SK-N-MC (cell line): ENCODE data around the gene COPS6.

Experiments
- DNase-seq: peaks from one replicate; pipeline ENCODE4 v3.0.0-alpha.2; 2011; ENCODE audit warnings: low read depth, low spot score
- H3K27ac ChIP-seq: fragments of 200-600 bp; sonication (generic); 2 replicates; pipeline ENCODE4 v1.5.1; 2016; ENCODE audit warnings: mixed run types
- H3K36me3 ChIP-seq: fragments of 200-600 bp; sonication (generic); 2 replicates; pipeline ENCODE4 v1.6.1; 2017; ENCODE audit warnings: antibody characterized with exemption, low read length, mixed read lengths; ENCODE audit not compliant: insufficient read depth
- H3K4me3 ChIP-seq: fragments of 200-600 bp; sonication (generic); 2 replicates; pipeline ENCODE4 v1.5.1; 2016
- H3K9ac ChIP-seq: fragments of 200-600 bp; sonication (generic); 2 replicates; pipeline ENCODE4 v1.8.0; 2017; ENCODE audit warnings: mixed run types, mixed read lengths; ENCODE audit not compliant: insufficient read length
- H3K9me3 ChIP-seq: fragments of 200-600 bp; sonication (generic); 2 replicates; pipeline ENCODE4 v1.6.1; 2017; ENCODE audit warnings: low read depth, mild to moderate bottlenecking, antibody characterized with exemption, low read length, moderate library complexity, mixed read lengths
- EZH2 ChIP-seq: fragments of 200-600 bp; sonication (generic); IDR thresholded peaks from one replicate; pipeline ENCODE4 v1.6.1; 2017; ENCODE audit warnings: antibody characterized with exemption
- FOXP2 ChIP-seq: optimal IDR thresholded peaks from 2 replicates; pipeline ENCODE3; 2011; ENCODE audit warnings: mild to moderate bottlenecking, moderate library complexity; ENCODE audit not compliant: insufficient read depth; ENCODE audit errors: extremely low read length, control extremely low read depth
- POLR2AphosphoS5 ChIP-seq: IDR thresholded peaks from 2 replicates; pipeline ENCODE4 v1.6.1; 2012; ENCODE audit warnings: mild to moderate bottlenecking, low read depth, low read length, borderline replicate concordance

COPS6 gene

GRCh38 chr7:100118388-100119071 is 29.8 kb downstream of the COPS6 start:
- DNase-seq = no peak
- TF ChIP-seq POLR2AphosphoS5 (no peak), FOXP2 (no peak), EZH2 (no peak)
- H3K27ac ChIP-seq = no peak overlapping the region; the same call in 1 of the 2 replicates
- peak overlapping the region; percentile 97 for H3K4me3 ChIP-seq
- no peaks in the 10 kb centered on the region for H3K9me3 ChIP-seq
- H3K36me3 ChIP-seq = peaks cover 7% of the 10 kb centered on the region; the same call in 1 of the 2 replicates
- peak overlapping the region; percentile 78 for H3K9ac ChIP-seq

DNA sequence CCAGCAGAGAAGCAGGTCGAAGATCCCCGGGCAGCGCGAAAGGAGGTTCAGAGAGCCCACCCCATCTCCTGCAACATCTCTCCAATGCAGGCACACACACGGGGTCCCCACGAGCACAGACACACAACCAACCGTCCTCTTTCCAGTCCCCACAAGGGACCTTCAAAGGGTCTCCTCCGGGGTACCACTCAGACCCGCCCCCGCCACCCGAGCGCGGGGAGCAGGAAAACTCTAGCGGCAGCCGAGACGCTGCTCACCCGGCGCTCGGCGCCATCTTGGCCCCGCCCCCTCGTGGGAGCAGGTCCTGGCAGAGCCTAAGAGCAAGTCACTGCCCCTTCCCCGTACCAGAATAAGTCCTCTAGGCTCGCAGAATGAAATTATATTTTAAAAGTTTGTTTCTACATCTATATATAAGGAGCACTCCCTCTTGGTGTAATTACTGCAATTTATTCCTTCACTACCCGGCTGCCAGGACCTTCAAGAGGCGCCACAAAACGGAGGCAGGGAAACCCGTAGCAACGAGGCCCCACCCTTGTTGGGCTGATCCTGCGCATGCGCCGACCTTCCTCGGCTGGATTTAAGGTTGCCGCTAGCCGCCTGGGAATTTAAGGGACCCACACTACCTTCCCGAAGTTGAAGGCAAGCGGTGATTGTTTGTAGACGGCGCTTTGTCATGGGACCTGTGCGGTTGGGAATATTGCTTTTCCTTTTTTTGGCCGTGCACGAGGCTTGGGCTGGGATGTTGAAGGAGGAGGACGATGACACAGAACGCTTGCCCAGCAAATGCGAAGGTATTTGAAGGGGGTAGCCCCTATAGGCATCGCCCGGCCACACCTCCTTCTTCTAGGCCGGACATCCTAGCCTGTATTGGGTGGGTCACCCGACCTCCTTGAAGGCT is 30.6 kb downstream of the COPS6 start, which contains the start of the genes CNPY4 and TAF6:
TSS of gene CNPY4 (plus strand) at position 563 of the 898 bp plus-strand sequence. CDS start at position 674, 111 bp downstream.
TSS of gene TAF6 (minus strand) at position 287 of the 898 bp plus-strand sequence. CDS start 5,149 bp downstream, outside the sequence.
- Histone ChIP-seq H3K9me3 (no peaks in the 10 kb centered on the region), H3K36me3 (peaks cover 2% of the 10 kb centered on the region; the same call in 1 of the 2 replicates), H3K9ac (peak within 1 kb of the TSS; percentile 78), H3K4me3 (peak within 1 kb of the TSS; percentile 97), H3K27ac (peak within 1 kb of the TSS; percentile 90)
- peak; percentile 92 for DNase-seq
- no peak for TF ChIP-seq FOXP2
- peak; percentile 85 for TF ChIP-seq POLR2AphosphoS5

DNA sequence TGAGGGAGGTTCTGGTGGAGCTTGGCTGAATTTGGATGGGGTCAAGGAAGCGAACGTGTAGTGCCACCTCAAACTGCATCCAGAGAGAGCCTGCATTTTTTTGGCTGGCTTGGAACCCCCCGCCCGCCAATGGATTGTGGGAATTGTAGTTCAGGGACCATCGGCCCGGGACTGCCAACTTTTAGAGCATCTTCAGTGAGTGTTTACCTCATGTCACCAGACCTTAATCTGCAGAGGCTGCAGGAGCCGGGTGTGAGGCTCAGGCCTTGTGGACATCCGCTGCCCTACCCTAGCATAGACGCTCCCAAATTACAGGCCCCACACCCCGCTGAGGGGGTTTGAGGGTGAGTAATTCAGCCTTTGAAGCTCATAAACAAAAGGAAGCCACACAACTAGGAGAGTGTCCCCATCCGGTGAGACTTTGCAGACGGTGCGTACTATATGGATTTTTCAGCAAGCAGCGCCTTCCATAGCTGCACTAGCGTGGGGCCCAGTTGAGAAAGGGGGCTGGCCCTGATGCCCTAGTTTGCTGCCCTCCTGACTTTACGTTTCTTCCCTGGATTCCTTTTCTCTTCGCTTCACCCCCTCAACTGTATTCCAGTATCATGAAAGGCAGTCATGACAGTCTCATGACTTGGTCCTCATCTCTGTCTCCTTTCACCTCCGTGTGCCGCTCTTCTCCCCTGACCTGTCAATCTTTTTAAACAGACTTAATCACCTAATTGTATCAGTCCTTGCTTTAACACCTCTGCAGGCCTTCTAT is 31.4 kb downstream of the COPS6 start:
- Histone ChIP-seq H3K4me3 (peak overlapping the region; percentile 97), H3K36me3 (peaks cover 2% of the 10 kb centered on the region; the same call in 1 of the 2 replicates), H3K9ac (peak overlapping the region; percentile 78), H3K27ac (peak overlapping the region; percentile 90; the same call in 1 of the 2 replicates), H3K9me3 (no peaks in the 10 kb centered on the region)
- no peak for TF ChIP-seq POLR2AphosphoS5
- TF ChIP-seq FOXP2 = no peak
- TF ChIP-seq EZH2 = no peak
- no peak for DNase-seq

- Histone ChIP-seq H3K36me3 (peaks cover 2% of the 10 kb centered on the region; the same call in 1 of the 2 replicates), H3K27ac (no peak overlapping the region), H3K9ac (peak overlapping the region; percentile 55), H3K4me3 (peak overlapping the region; percentile 97), H3K9me3 (no peaks in the 10 kb centered on the region)
- no peak for DNase-seq
- TF ChIP-seq EZH2 (no peak), FOXP2 (no peak), POLR2AphosphoS5 (no peak)
These were observed 31.9 kb downstream of the COPS6 start for GRCh38 chr7:100120733-100121036.

GRCh38 chr7:100122067-100122466 is 33.3 kb downstream of the COPS6 start:
- H3K9me3 ChIP-seq = no peaks in the 10 kb centered on the region
- H3K27ac ChIP-seq = peak overlapping the region; percentile 57; the same call in 1 of the 2 replicates
- no peaks in the 10 kb centered on the region for H3K36me3 ChIP-seq
- DNase-seq = no peak
- peak overlapping the region; percentile 30; the same call in 1 of the 2 replicates for H3K4me3 ChIP-seq
- TF ChIP-seq POLR2AphosphoS5 = no peak
- TF ChIP-seq FOXP2 = no peak
- no peak for TF ChIP-seq EZH2
- no peak overlapping the region for H3K9ac ChIP-seq

- Histone ChIP-seq H3K27ac (no peak overlapping the region; the same call in 1 of the 2 replicates), H3K9ac (no peak overlapping the region), H3K4me3 (no peak overlapping the region), H3K36me3 (no peaks in the 10 kb centered on the region), H3K9me3 (no peaks in the 10 kb centered on the region)
- TF ChIP-seq POLR2AphosphoS5 (no peak), EZH2 (no peak), FOXP2 (no peak)
- no peak for DNase-seq
These were observed 33.8 kb downstream of the COPS6 start for GRCh38 chr7:100122568-100122967.

GRCh38 chr7:100124301-100125230 is 35.8 kb downstream of the COPS6 start:
- no peak for DNase-seq
- no peak overlapping the region for H3K9ac ChIP-seq
- TF ChIP-seq EZH2 (no peak), FOXP2 (no peak), POLR2AphosphoS5 (no peak)
- no peaks in the 10 kb centered on the region for H3K36me3 ChIP-seq
- H3K9me3 ChIP-seq = no peaks in the 10 kb centered on the region
- no peak overlapping the region for H3K4me3 ChIP-seq
- 0 out of 2 replicates have a peak overlapping the region, but pooled peaks have one; percentile 50 for H3K27ac ChIP-seq
